Kidney epithelial cell (primary cell): Measurements from ENCODE around the gene RASAL2. TPM values are rescaled to one million over a fixed set of nuclear protein-coding genes. Genes with fewer than 3 reads are reported as not detected.
A peak's percentile ranks its signal among the peaks of the same experiment; 100 is the strongest.

Experiments used
- DNase-seq: peaks from one replicate; pipeline ENCODE4 v3.0.0-alpha.2; 2010; ENCODE audit warnings: low read depth
- H3K27me3 ChIP-seq: 2 replicates; pipeline ENCODE4 v1.6.0; 2011; ENCODE audit warnings: low read length; ENCODE audit not compliant: control insufficient read depth, insufficient read depth
- H3K36me3 ChIP-seq: 2 replicates; pipeline ENCODE4 v1.5.1; 2011; ENCODE audit warnings: low read length; ENCODE audit not compliant: control insufficient read depth, insufficient read depth
- H3K4me3 ChIP-seq: 2 replicates; pipeline ENCODE4 v1.5.1; 2011; ENCODE audit warnings: low read depth, mild to moderate bottlenecking, control low read depth, low read length
- CTCF ChIP-seq: IDR thresholded peaks from 2 replicates; pipeline ENCODE4 v1.5.1; 2011; ENCODE audit warnings: mild to moderate bottlenecking, moderate library complexity, low read length, control low read depth, inconsistent platforms; ENCODE audit not compliant: insufficient read depth, poor library complexity, severe bottlenecking
- total RNA-seq: library from RNA; depleted of rRNA; stranded (reverse); fragments of >200 nt; gene quantifications from 2 replicates; pipeline ENCODE4 v1.2.3, GENCODE V29; 2015

Gene RASAL2
- total RNA-seq, 1 donor from 2014 or later: 18.3 TPM

GRCh38 chr1:178124115-178124514 is 30.2 kb downstream of the RASAL2 start:
- Histone ChIP-seq H3K4me3 (no peak overlapping the region), H3K36me3 (no peaks in the 10 kb centered on the region), H3K27me3 (no peaks in the 10 kb centered on the region)
- DNase-seq: no peak
- TF ChIP-seq CTCF: no peak

- TF ChIP-seq CTCF: no peak
- no peak for DNase-seq
- Histone ChIP-seq H3K4me3 (no peak overlapping the region), H3K36me3 (no peaks in the 10 kb centered on the region), H3K27me3 (no peaks in the 10 kb centered on the region)
Observed at GRCh38 chr1:178126261-178126660, 32.4 kb downstream of the RASAL2 start.

GRCh38 chr1:178126741-178127185 is 32.9 kb downstream of the RASAL2 start:
- Histone ChIP-seq H3K4me3 (no peak overlapping the region), H3K36me3 (no peaks in the 10 kb centered on the region), H3K27me3 (no peaks in the 10 kb centered on the region)
- DNase-seq: peak; percentile 90
- TF ChIP-seq CTCF: no peak

GRCh38 chr1:178127482-178128191 is 33.7 kb downstream of the RASAL2 start:
- no peak for TF ChIP-seq CTCF
- no peak overlapping the region for H3K4me3 ChIP-seq

GRCh38 chr1:178133239-178133989 is 39.5 kb downstream of the RASAL2 start:
- DNase-seq: no peak
- H3K27me3 ChIP-seq: no peaks in the 10 kb centered on the region
- no peaks in the 10 kb centered on the region for H3K36me3 ChIP-seq
- no peak overlapping the region for H3K4me3 ChIP-seq
- TF ChIP-seq CTCF: no peak

More at GRCh38 chr1:178127482-178128191, 33.7 kb downstream of the RASAL2 start:
- Histone ChIP-seq H3K27me3 (no peaks in the 10 kb centered on the region), H3K36me3 (no peaks in the 10 kb centered on the region)
- no peak for DNase-seq
